Esophagus squamous epithelium (tissue), 4 donors: ENCODE results near the gene UBLCP1.

Experiments used
- POLR2A ChIP-seq, 4 donors: fragments of 450-650 bp; IDR thresholded peaks; one replicate each; pipeline ENCODE4 v1.6.1; 2017; ENCODE audit warnings: antibody characterized with exemption in 4 of 4, mild to moderate bottlenecking in 4 of 4, moderate library complexity in 3 of 4
- TF ChIP-seq, protein P1 (sequence below), 6 experiments: fragments of 450-650 bp in 4 of 6; fragments of 200-600 bp in 2 of 6; sonication (generic) in 2 of 6; IDR thresholded peaks; one replicate each; pipeline ENCODE4 v1.5.1; 2016 to 2019; ENCODE audit warnings: antibody characterized with exemption in 6 of 6, mild to moderate bottlenecking in 4 of 6, moderate library complexity in 4 of 6

DNA sequence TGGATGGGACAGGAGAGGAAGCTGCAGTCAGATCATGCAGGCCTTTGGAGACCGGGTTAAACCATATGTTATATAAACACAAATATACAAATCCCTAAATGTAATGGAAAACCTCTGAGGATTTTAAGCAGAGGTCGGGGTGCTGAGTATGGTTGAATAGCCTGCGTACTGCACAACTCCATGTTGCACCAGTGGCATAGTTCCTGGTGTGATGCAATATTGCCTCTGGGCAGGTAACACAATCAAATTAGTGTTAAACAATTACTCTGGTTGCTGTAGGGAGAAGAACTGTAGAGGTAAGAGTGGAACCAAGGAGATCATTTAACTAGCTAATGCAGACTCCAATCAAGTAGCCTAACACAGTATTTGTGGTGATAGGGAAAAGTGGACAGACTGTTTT is 32.4 kb upstream of the UBLCP1 start:
- TF ChIP-seq POLR2A (IDR thresholded peaks at IDR 0.05): no peak
- TF ChIP-seq, protein P1, sequence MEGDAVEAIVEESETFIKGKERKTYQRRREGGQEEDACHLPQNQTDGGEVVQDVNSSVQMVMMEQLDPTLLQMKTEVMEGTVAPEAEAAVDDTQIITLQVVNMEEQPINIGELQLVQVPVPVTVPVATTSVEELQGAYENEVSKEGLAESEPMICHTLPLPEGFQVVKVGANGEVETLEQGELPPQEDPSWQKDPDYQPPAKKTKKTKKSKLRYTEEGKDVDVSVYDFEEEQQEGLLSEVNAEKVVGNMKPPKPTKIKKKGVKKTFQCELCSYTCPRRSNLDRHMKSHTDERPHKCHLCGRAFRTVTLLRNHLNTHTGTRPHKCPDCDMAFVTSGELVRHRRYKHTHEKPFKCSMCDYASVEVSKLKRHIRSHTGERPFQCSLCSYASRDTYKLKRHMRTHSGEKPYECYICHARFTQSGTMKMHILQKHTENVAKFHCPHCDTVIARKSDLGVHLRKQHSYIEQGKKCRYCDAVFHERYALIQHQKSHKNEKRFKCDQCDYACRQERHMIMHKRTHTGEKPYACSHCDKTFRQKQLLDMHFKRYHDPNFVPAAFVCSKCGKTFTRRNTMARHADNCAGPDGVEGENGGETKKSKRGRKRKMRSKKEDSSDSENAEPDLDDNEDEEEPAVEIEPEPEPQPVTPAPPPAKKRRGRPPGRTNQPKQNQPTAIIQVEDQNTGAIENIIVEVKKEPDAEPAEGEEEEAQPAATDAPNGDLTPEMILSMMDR (IDR thresholded peaks at IDR 0.05): no peak
